Muscle layer of duodenum (tissue), 2 donors: ENCODE measurements around the gene HYAL1.

Source experiments
- H3K27ac ChIP-seq: one replicate; pipeline ENCODE4 v1.7.0; 2013; ENCODE audit warnings: mild to moderate bottlenecking, low read length
- H3K27me3 ChIP-seq: one replicate; pipeline ENCODE4 v1.7.0; 2013; ENCODE audit warnings: low read depth, mild to moderate bottlenecking, control low read depth, low read length
- H3K36me3 ChIP-seq, 2 donors: one replicate each; pipeline ENCODE4 v1.7.0; 2013; ENCODE audit warnings: low read length in 2 of 2, control low read depth in 1 of 2, mild to moderate bottlenecking in 1 of 2; ENCODE audit not compliant: insufficient read depth in 2 of 2, control insufficient read depth in 1 of 2
- H3K4me1 ChIP-seq, 2 donors: one replicate each; pipeline ENCODE4 v1.7.0; 2013; ENCODE audit warnings: low read length in 2 of 2, mild to moderate bottlenecking in 2 of 2, control low read depth in 1 of 2, moderate library complexity in 1 of 2; ENCODE audit not compliant: insufficient read depth in 2 of 2, control insufficient read depth in 1 of 2
- H3K4me3 ChIP-seq, 2 donors: one replicate each; pipeline ENCODE4 v1.7.0; 2013; ENCODE audit warnings: low read length in 2 of 2, low read depth in 1 of 2, mild to moderate bottlenecking in 1 of 2
- H3K9me3 ChIP-seq, 2 donors: one replicate each; pipeline ENCODE4 v1.7.0; 2013; ENCODE audit warnings: low read length in 2 of 2, control low read depth in 1 of 2, mild to moderate bottlenecking in 1 of 2; ENCODE audit not compliant: control insufficient read depth in 1 of 2
- donor health status: healthy.

HYAL1 gene

GRCh38 chr3:50297384-50297775 is 6.0 kb downstream of the HYAL1 start:
- no peaks in the 10 kb centered on the region for H3K9me3 ChIP-seq
- no peak overlapping the region for H3K27ac ChIP-seq
- peaks cover 22 to 38% of the 10 kb centered on the region in 2 donors for H3K4me1 ChIP-seq
- H3K27me3 ChIP-seq: no peaks in the 10 kb centered on the region
- H3K4me3 ChIP-seq: no peak overlapping the region
- no peaks in the 10 kb centered on the region for H3K36me3 ChIP-seq

- Histone ChIP-seq H3K4me1 (peaks cover 22 to 38% of the 10 kb centered on the region in 2 donors), H3K36me3 (no peaks in the 10 kb centered on the region), H3K4me3 (no peak overlapping the region), H3K27me3 (no peaks in the 10 kb centered on the region), H3K27ac (no peak overlapping the region), H3K9me3 (no peaks in the 10 kb centered on the region)
These were observed 6.5 kb downstream of the HYAL1 start for GRCh38 chr3:50296721-50297383.

- Histone ChIP-seq H3K4me1 (peaks cover 19 to 44% of the 10 kb centered on the region in 2 donors), H3K27me3 (no peaks in the 10 kb centered on the region), H3K4me3 (no peak overlapping the region), H3K36me3 (no peaks in the 10 kb centered on the region), H3K27ac (no peak overlapping the region), H3K9me3 (no peaks in the 10 kb centered on the region)
These were observed 7.6 kb downstream of the HYAL1 start for GRCh38 chr3:50295553-50296431.

GRCh38 chr3:50294492-50295403 is 8.6 kb downstream of the HYAL1 start:
- H3K4me1 ChIP-seq: peaks cover 11 to 37% of the 10 kb centered on the region in 2 donors
- no peak overlapping the region for H3K4me3 ChIP-seq
- no peak overlapping the region for H3K27ac ChIP-seq
- no peaks in the 10 kb centered on the region for H3K9me3 ChIP-seq
- H3K36me3 ChIP-seq: peaks cover 3 to 8% of the 10 kb centered on the region in 2 donors
- no peaks in the 10 kb centered on the region for H3K27me3 ChIP-seq

- no peak overlapping the region for H3K27ac ChIP-seq
- H3K9me3 ChIP-seq: no peaks in the 10 kb centered on the region
- peaks cover 11 to 37% of the 10 kb centered on the region in 2 donors for H3K4me1 ChIP-seq
- H3K36me3 ChIP-seq: peaks cover 9 to 15% of the 10 kb centered on the region in 2 donors
- no peaks in the 10 kb centered on the region for H3K27me3 ChIP-seq
- H3K4me3 ChIP-seq: no peak overlapping the region
These were observed 9.3 kb downstream of the HYAL1 start for GRCh38 chr3:50294089-50294488.

- Histone ChIP-seq H3K27ac (peak overlapping the region; percentile 93), H3K9me3 (no peaks in the 10 kb centered on the region), H3K4me3 (peak overlapping the region; percentile 64 to 90), H3K4me1 (peaks cover 6 to 31% of the 10 kb centered on the region in 2 donors), H3K36me3 (peaks cover 18 to 23% of the 10 kb centered on the region in 2 donors), H3K27me3 (no peaks in the 10 kb centered on the region)
These were observed 10.1 kb downstream of the HYAL1 start for GRCh38 chr3:50293079-50293801.

- H3K4me1 ChIP-seq: peaks cover 5 to 24% of the 10 kb centered on the region in 2 donors
- peak within 1 kb of the TSS; percentile 93 for H3K27ac ChIP-seq
- peaks cover 26 to 32% of the 10 kb centered on the region in 2 donors for H3K36me3 ChIP-seq
- H3K27me3 ChIP-seq: no peaks in the 10 kb centered on the region
- H3K4me3 ChIP-seq: peak within 1 kb of the TSS; percentile 84 to 90
- H3K9me3 ChIP-seq: no peaks in the 10 kb centered on the region
These were observed 11.0 kb downstream of the HYAL1 start, which contains the start of gene IFRD2 for GRCh38 chr3:50292159-50293078. Gene IFRD2, minus strand, starts transcription at chr3:50292429. Its CDS starts 155 bp downstream, at chr3:50292274.

- no peak overlapping the region for H3K27ac ChIP-seq
- peaks cover 5 to 24% of the 10 kb centered on the region in 2 donors for H3K4me1 ChIP-seq
- no peak overlapping the region for H3K4me3 ChIP-seq
- no peaks in the 10 kb centered on the region for H3K27me3 ChIP-seq
- H3K36me3 ChIP-seq: peaks cover 32 to 43% of the 10 kb centered on the region in 2 donors
- H3K9me3 ChIP-seq: no peaks in the 10 kb centered on the region
These were observed 13.2 kb downstream of the HYAL1 start for GRCh38 chr3:50290161-50290641.

GRCh38 chr3:50289130-50289529 is 14.2 kb downstream of the HYAL1 start:
- Histone ChIP-seq H3K4me3 (no peak overlapping the region), H3K4me1 (peaks cover 5 to 24% of the 10 kb centered on the region in 2 donors), H3K9me3 (no peaks in the 10 kb centered on the region), H3K27ac (no peak overlapping the region), H3K27me3 (no peaks in the 10 kb centered on the region), H3K36me3 (peaks cover 32 to 43% of the 10 kb centered on the region in 2 donors)
